CD14-positive monocyte (primary cell): ENCODE data around the gene OXER1. TPM values are rescaled to one million over a fixed set of nuclear protein-coding genes. Genes with fewer than 3 reads are reported as not detected.

ENCODE experiments used
- DNase-seq, 3 donors: peaks; one replicate each; pipeline ENCODE4 v3.0.0-alpha.2; 2011 to 2022
- H2AFZ ChIP-seq: 2 replicates; pipeline ENCODE4 v1.6.0; 2012; ENCODE audit warnings: mild to moderate bottlenecking, low read depth, low read length, inconsistent platforms; ENCODE audit not compliant: insufficient read depth, poor library complexity, severe bottlenecking
- H3K27ac ChIP-seq, 2 donors: 1 replicate in 1 of 2; 2 replicates in 1 of 2; pipeline ENCODE4 v1.5.1; 2012 to 2013; ENCODE audit warnings: low read length in 2 of 2, control low read depth in 1 of 2, inconsistent platforms in 1 of 2, low read depth in 1 of 2, mild to moderate bottlenecking in 1 of 2
- H3K27me3 ChIP-seq, 2 donors: one replicate each; pipeline versions ENCODE4 v1.6.0 to v1.6.1; 2011 to 2013; ENCODE audit warnings: low read length in 2 of 2; ENCODE audit not compliant: control insufficient read depth in 2 of 2, insufficient read depth in 2 of 2
- H3K36me3 ChIP-seq, 2 donors: replicated peaks in 1 of 2; 1 replicate in 1 of 2; 2 replicates in 1 of 2; pipeline versions ENCODE4 v1.5.1 to v1.6.1; 2012 to 2013; ENCODE audit warnings: low read length in 2 of 2, control low read depth in 1 of 2, inconsistent platforms in 1 of 2, mild to moderate bottlenecking in 1 of 2; ENCODE audit not compliant: insufficient read depth in 2 of 2, control insufficient read depth in 1 of 2
- H3K4me1 ChIP-seq, 2 donors: 1 replicate in 1 of 2; 2 replicates in 1 of 2; pipeline versions ENCODE4 v1.5.1 to v1.6.1; 2012 to 2013; ENCODE audit warnings: low read length in 2 of 2, control low read depth in 1 of 2, inconsistent platforms in 1 of 2, mild to moderate bottlenecking in 1 of 2, moderate library complexity in 1 of 2; ENCODE audit not compliant: insufficient read depth in 2 of 2, control insufficient read depth in 1 of 2
- H3K4me2 ChIP-seq: replicated peaks from 2 replicates; pipeline ENCODE3; 2012; ENCODE audit warnings: low read length, moderate library complexity, mild to moderate bottlenecking; ENCODE audit not compliant: poor library complexity, severe bottlenecking; ENCODE audit errors: extremely low read depth
- H3K4me3 ChIP-seq, 3 experiments: fragments of 200-600 bp in 1 of 3; sonication (generic) in 1 of 3; replicated peaks in 1 of 3; 1 replicate in 2 of 3; 2 replicates in 1 of 3; pipeline ENCODE4 v1.5.1; 2011 to 2013; ENCODE audit warnings: low read length in 3 of 3, mild to moderate bottlenecking in 3 of 3, control low read depth in 2 of 3, low read depth in 2 of 3, inconsistent platforms in 1 of 3, moderate library complexity in 1 of 3
- H3K79me2 ChIP-seq: 2 replicates; pipeline ENCODE4 v1.6.0; 2012; ENCODE audit warnings: mild to moderate bottlenecking, control low read depth, inconsistent platforms, low read length, moderate library complexity; ENCODE audit not compliant: insufficient read depth
- H3K9ac ChIP-seq: 2 replicates; pipeline ENCODE4 v1.6.0; 2017; ENCODE audit warnings: low read length, mild to moderate bottlenecking; ENCODE audit not compliant: insufficient read depth, poor library complexity, severe bottlenecking
- H3K9me3 ChIP-seq, 2 donors: replicated peaks in 1 of 2; 1 replicate in 1 of 2; 2 replicates in 1 of 2; pipeline versions ENCODE4 v1.5.1 to v1.6.1; 2012 to 2013; ENCODE audit warnings: low read length in 2 of 2, control low read depth in 1 of 2; ENCODE audit not compliant: control insufficient read depth in 1 of 2, insufficient read depth in 1 of 2
- H4K20me1 ChIP-seq: 2 replicates; pipeline ENCODE4 v1.6.0; 2012; ENCODE audit warnings: mild to moderate bottlenecking, low read length, control low read depth, moderate library complexity; ENCODE audit not compliant: insufficient read depth
- H3K27ac Mint-ChIP-seq, 7 donors: one replicate each; pipeline ENCODE4 v1.8.0; 2020; ENCODE audit warnings: mild to moderate bottlenecking in 7 of 7, mixed read lengths in 7 of 7, moderate library complexity in 6 of 7, inconsistent platforms in 2 of 7
- H3K27me3 Mint-ChIP-seq, 3 donors: one replicate each; pipeline ENCODE4 v1.8.0; 2021 to 2022; ENCODE audit warnings: low read depth in 3 of 3, mild to moderate bottlenecking in 3 of 3, mixed read lengths in 3 of 3, moderate library complexity in 3 of 3, inconsistent platforms in 1 of 3
- H3K36me3 Mint-ChIP-seq, 2 donors: one replicate each; pipeline ENCODE4 v1.8.0; 2020; ENCODE audit warnings: mixed read lengths in 2 of 2, inconsistent platforms in 1 of 2, mild to moderate bottlenecking in 1 of 2
- H3K4me1 Mint-ChIP-seq: one replicate; pipeline ENCODE4 v1.8.0; 2020; ENCODE audit warnings: mild to moderate bottlenecking, mixed read lengths
- H3K4me3 Mint-ChIP-seq, 2 donors: one replicate each; pipeline ENCODE4 v1.8.0; 2020; ENCODE audit warnings: mild to moderate bottlenecking in 2 of 2, mixed read lengths in 2 of 2, moderate library complexity in 1 of 2
- H3K9me3 Mint-ChIP-seq, 7 donors: one replicate each; pipeline ENCODE4 v1.8.0; 2020 to 2022; ENCODE audit warnings: mixed read lengths in 7 of 7, mild to moderate bottlenecking in 6 of 7, moderate library complexity in 6 of 7, inconsistent platforms in 2 of 7
- CTCF ChIP-seq: fragments of 200-600 bp; IDR thresholded peaks from one replicate; pipeline ENCODE4 v1.8.0; 2022; ENCODE audit warnings: antibody characterized with exemption, mild to moderate bottlenecking
- WGBS: methylation state at CpG from one replicate; pipeline ENCODE4 v1.1.5; 2013; ENCODE audit warnings: missing lambda C conversion rate; ENCODE audit not compliant: insufficient coverage; 5-methylcytosine and 5-hydroxymethylcytosine counted together
- intact Hi-C, 2 donors: fragments of 100-400 bp; cut with micrococcal nuclease; formaldehyde crosslinking; loops; one replicate each; pipeline versions ENCODE4 v1.15.0 to v1.15.1; 2023
- polyA plus RNA-seq, 3 donors: library from polyadenylated mRNA; depleted of rRNA in 1 of 3; unstranded in 2 of 3; stranded (reverse) in 1 of 3; fragments of 300-500 nt in 2 of 3; fragments of >200 nt in 1 of 3; fragmentation: Illumina TruSeq in 2 of 3; gene quantifications; 1 replicate in 2 of 3; 2 replicates in 1 of 3; pipeline ENCODE4 v1.2.3, GENCODE V29; 2012 to 2021

The OXER1 gene
- polyA plus RNA-seq, 3 donors = 3.8 to 13.3 (median 5.7) TPM

- Histone ChIP-seq H3K4me1 (peaks cover 36% of the 10 kb centered on the region in 2 donors), H3K36me3 (no peaks in the 10 kb centered on the region), H4K20me1 (no peaks in the 10 kb centered on the region), H3K27me3 (no peaks in the 10 kb centered on the region), H3K9me3 (peaks cover 0 to 2% of the 10 kb centered on the region in 2 donors), H3K79me2 (no peaks in the 10 kb centered on the region), H3K4me2 (no peak overlapping the region), H3K9ac (no peak overlapping the region), H2AFZ (peak overlapping the region; percentile 13), H3K27ac (peak overlapping the region in 1 of 2 donors; percentile 11), H3K4me3 (no peak overlapping the region)
- peaks cover 33% of the 10 kb centered on the region for H3K4me1 Mint-ChIP-seq
- 80% methylated on average over 1 of the region's 2 CpGs for WGBS
- H3K27ac Mint-ChIP-seq = peak overlapping the region; percentile 59 to 92 (median 82)
- no peaks in the 10 kb centered on the region for H3K27me3 Mint-ChIP-seq
- peak; percentile 21 to 40 (median 36) for DNase-seq
- intact Hi-C loops = loop anchor here in 1 of 2 donors (5.0 kb wide), 1 partner anchor 32 kb away; no protein-coding TSS in a partner anchor
- H3K4me3 Mint-ChIP-seq = no peak overlapping the region
- no peak for TF ChIP-seq CTCF
- H3K9me3 Mint-ChIP-seq = peaks cover 3 to 6% (median 5%) of the 10 kb centered on the region in 7 donors
- H3K36me3 Mint-ChIP-seq = peaks cover 0 to 7% of the 10 kb centered on the region in 2 donors
Measured at GRCh38 chr2:42724886-42725285, 39.0 kb downstream of the OXER1 start.

- intact Hi-C loops = loop anchor here (2.0 to 5.0 kb wide), 2 partner anchors 29 to 34 kb away; no protein-coding TSS in a partner anchor
- no peak overlapping the region for H3K4me3 Mint-ChIP-seq
Measured at GRCh38 chr2:42723465-42723864, 40.5 kb downstream of the OXER1 start.

More at GRCh38 chr2:42723465-42723864, 40.5 kb downstream of the OXER1 start:
- no peak overlapping the region for H3K4me2 ChIP-seq
- Mint-ChIP-seq H3K36me3 (peaks cover 0 to 5% of the 10 kb centered on the region in 2 donors), H3K27me3 (no peaks in the 10 kb centered on the region), H3K4me1 (peaks cover 33% of the 10 kb centered on the region), H3K9me3 (peaks cover 0 to 3% (median 0%) of the 10 kb centered on the region in 7 donors), H3K27ac (peak overlapping the region in 5 of 7 donors; percentile 84 to 95 (median 92))
- no peaks in the 10 kb centered on the region for H3K79me2 ChIP-seq
- H2AFZ ChIP-seq = no peak overlapping the region
- peaks cover 36% of the 10 kb centered on the region in 2 donors for H3K4me1 ChIP-seq
- no peaks in the 10 kb centered on the region for H3K27me3 ChIP-seq
- peak overlapping the region in 1 of 2 donors; percentile 76 for H3K27ac ChIP-seq
- no peak overlapping the region for H3K4me3 ChIP-seq
- DNase-seq = no peak
- H3K9me3 ChIP-seq = no peaks in the 10 kb centered on the region
- H3K36me3 ChIP-seq = no peaks in the 10 kb centered on the region
- no peaks in the 10 kb centered on the region for H4K20me1 ChIP-seq
- no peak overlapping the region for H3K9ac ChIP-seq
- TF ChIP-seq CTCF = no peak
